Heart left ventricle (tissue), 13 donors: Measurements from ENCODE around the gene OR8D4.

Experiments
- CTCF ChIP-seq, 12 donors: fragments of 200-600 bp; sonication (generic) in 4 of 12; IDR thresholded peaks; one replicate each; pipeline versions ENCODE4 v1.5.0 to v1.8.0; 2018 to 2022; ENCODE audit warnings: antibody characterized with exemption in 12 of 12, mild to moderate bottlenecking in 5 of 12
- POLR2A ChIP-seq, 2 donors: fragments of 450-650 bp; IDR thresholded peaks; one replicate each; pipeline ENCODE4 v1.6.1; 2017; ENCODE audit warnings: antibody characterized with exemption in 2 of 2, mild to moderate bottlenecking in 2 of 2, moderate library complexity in 2 of 2
- donor health status: ischemic (EF 13 %, LVEDD 7.1; RV severe dilation, severe dysfunction).
- donor health status: DM: no; HTN: yes; CAD: no.
- donor health status: DM: no; HTN: no; CAD: no.
- donor health status: ischemic (EF 25% LVEDD 6.9; RV normal size, moderate dysfunction).
- donor health status: ischemic (EF 25% LVEDD 5.7; RV mildly dilated, moderate dysfunction).
- donor health status: ischemic (EF 35%, LVEDD 5.7; RV mildly dilated, moderate dysfunction).
- donor health status: nonischemic (EF 11% LVEDD 7.7; RV severe dilation, severe dysfunction).
- donor health status: DM: yes; HTN: yes; CAD: no.
- donor health status: PGD.
- donor health status: ischemic (EF 29% LVEDD 5.4; RV normal size, mild dysfunction).
- donor health status: nonischemic (EF 23%, LVEDD 6.1; RV moderate dilation, normal function).

GRCh38 chr11:123945132-123945531, 43.2 kb downstream of the OR8D4 start:
- no peak for TF ChIP-seq CTCF (IDR thresholded peaks at IDR 0.05)
- no peak for TF ChIP-seq POLR2A (IDR thresholded peaks at IDR 0.05)
